Fibroblast of pulmonary artery (primary cell): ENCODE data around the gene COPS9.

ENCODE experiments used
- DNase-seq: peaks from one replicate; pipeline ENCODE4 v3.0.0-alpha.2; 2010; ENCODE audit warnings: low read depth
- H3K4me3 ChIP-seq: replicated peaks from 2 replicates; pipeline ENCODE4 v1.5.1; 2011; ENCODE audit warnings: low read depth, mild to moderate bottlenecking, control low read depth, low read length, moderate library complexity
- TF ChIP-seq, protein P1 (sequence below): IDR thresholded peaks from 2 replicates; pipeline ENCODE4 v1.5.1; 2011; ENCODE audit warnings: mild to moderate bottlenecking, control low read depth, low read length, inconsistent platforms; ENCODE audit errors: missing control alignments

COPS9 gene

DNA sequence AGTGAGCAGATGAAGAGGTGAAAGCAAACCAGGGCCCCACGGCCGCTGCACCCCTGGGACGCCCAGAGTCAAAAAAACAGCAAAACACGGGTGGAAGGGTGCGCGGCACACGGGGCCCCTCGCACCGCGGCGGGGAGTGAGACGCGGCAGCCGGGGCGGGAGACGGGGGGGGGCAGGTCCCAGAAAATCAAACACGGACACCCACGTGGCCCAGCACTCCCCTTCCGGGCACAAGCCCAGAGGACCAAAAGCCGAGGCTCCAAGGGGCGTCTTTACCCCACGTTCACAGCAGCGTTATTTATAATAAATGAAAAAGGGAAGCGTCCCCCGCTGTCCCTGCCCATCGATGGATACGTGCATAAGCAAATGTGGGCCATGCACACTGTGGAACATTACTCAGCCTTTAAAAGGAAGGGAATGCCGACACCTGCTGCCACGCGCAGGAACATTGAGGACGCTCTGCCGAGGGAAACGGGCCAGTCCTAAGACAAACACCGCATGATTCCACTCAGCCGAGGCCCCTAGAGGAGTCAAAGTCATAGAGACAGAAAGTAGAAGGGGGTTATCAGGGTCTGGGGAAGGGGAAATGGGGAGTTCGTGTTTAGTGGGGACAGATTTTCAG lies 677 bp upstream of the COPS9 start:
- peak overlapping the region; percentile 94 for H3K4me3 ChIP-seq
- TF ChIP-seq, protein P1, sequence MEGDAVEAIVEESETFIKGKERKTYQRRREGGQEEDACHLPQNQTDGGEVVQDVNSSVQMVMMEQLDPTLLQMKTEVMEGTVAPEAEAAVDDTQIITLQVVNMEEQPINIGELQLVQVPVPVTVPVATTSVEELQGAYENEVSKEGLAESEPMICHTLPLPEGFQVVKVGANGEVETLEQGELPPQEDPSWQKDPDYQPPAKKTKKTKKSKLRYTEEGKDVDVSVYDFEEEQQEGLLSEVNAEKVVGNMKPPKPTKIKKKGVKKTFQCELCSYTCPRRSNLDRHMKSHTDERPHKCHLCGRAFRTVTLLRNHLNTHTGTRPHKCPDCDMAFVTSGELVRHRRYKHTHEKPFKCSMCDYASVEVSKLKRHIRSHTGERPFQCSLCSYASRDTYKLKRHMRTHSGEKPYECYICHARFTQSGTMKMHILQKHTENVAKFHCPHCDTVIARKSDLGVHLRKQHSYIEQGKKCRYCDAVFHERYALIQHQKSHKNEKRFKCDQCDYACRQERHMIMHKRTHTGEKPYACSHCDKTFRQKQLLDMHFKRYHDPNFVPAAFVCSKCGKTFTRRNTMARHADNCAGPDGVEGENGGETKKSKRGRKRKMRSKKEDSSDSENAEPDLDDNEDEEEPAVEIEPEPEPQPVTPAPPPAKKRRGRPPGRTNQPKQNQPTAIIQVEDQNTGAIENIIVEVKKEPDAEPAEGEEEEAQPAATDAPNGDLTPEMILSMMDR, result no peak
- no peak for DNase-seq

DNA sequence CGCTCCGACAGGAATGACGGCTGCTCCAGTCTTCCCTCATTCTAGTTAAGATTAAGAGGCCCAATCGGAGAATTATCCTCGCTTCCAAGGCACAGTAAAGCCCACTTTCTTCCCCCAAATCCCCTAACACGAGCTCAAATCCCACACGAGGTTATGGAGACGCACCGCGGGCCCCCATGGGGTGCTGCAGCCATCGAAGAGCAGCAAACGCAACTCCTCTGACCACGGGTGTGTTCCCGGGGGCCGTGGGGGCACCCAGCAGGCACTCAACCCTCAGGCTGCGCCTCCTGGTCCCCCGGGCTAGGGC lies 446 bp downstream of the COPS9 start:
- TF ChIP-seq, protein P1, result no peak
- no peak for DNase-seq
- peak overlapping the region; percentile 94 for H3K4me3 ChIP-seq

- no peak for DNase-seq
- peak overlapping the region; percentile 94 for H3K4me3 ChIP-seq
- TF ChIP-seq, protein P1, result no peak
These were observed 1.1 kb downstream of the COPS9 start for GRCh38 chr2:240134956-240135520.

DNA sequence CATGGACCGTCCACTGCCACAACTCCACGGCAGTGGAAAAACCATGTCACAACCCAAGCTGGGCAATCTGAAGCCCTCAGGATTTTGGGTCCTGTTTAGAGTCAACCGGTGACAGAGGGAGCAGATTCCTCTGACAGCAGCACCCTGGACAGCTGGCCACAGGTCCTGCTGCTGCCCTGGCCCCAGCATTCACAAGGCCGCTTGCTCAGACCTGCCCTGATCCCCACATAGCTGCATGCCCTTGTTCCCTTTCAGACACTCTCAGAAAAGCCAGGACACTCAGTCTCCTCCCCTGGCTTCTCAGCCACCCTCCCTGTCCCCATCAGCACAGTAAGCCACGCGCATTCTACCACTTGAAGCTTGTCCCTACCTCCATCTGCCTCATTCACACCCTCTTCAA lies 1.6 kb downstream of the COPS9 start:
- TF ChIP-seq, protein P1, result no peak
- no peak for DNase-seq
- H3K4me3 ChIP-seq, result peak overlapping the region; percentile 94

GRCh38 chr2:240133401-240133800 lies 2.7 kb downstream of the COPS9 start:
- TF ChIP-seq, protein P1, result no peak
- no peak for DNase-seq

DNA sequence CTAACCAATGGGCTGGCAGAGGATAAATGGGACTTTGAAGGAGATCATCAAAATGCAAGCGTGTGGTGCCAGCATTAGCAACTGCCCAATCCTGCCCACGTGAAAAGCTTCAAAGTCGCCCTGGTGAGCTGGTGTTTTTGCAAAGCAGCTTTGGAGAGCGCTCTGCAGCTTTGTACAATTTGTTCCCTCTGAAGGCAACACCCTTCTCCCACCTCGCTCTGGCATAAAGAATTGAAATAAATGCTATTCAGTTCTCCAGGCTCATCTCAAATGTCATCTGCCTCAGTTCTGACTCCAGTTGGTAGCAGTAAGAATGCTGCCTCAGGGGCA lies 3.5 kb downstream of the COPS9 start:
- DNase-seq, result no peak
- no peak overlapping the region for H3K4me3 ChIP-seq
- TF ChIP-seq, protein P1, result no peak

More at GRCh38 chr2:240133401-240133800, 2.7 kb downstream of the COPS9 start:
- H3K4me3 ChIP-seq, result no peak overlapping the region

DNA sequence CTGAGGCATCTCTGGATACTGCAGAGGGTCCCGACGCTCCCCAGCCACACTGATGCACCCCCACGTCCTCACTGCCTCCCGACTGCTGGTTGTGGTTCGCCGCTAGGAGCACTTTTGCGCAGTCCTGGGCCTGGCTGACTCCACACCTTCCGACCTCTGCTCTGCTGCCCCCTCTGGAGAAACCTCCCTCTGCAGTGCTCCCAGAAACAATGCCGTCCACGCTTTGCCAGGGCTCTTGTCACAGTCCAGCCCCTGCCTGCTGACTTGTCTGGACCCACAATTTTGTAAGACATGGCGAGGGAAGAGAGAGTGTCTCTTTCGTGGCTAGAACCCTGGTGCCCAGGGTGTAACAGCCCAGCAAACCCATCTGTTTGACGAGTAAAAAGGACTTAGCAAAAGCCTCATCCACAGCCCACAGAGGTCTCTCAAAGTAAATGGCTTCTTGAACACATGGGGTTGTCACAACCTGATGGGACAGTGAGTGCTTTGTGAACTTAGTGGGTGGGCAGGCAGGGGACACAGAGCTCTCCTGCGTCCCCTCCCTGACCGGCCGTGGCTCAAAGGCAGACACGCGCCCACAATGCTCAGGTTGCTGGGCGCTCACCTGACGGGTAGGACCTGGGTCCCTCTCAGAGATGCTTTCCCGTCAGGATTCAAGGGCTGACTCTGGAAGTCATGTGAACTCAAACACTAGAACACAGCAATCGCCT lies 4.0 kb downstream of the COPS9 start:
- TF ChIP-seq, protein P1, result peak; percentile 17
- H3K4me3 ChIP-seq, result no peak overlapping the region
- DNase-seq, result no peak
